Astrocyte (in vitro differentiated cells and primary cell): ENCODE results near the gene PDE8A. TPM values are rescaled to one million over a fixed set of nuclear protein-coding genes. Genes with fewer than 3 reads are reported as not detected.

Experiments
- DNase-seq: peaks from one replicate; pipeline ENCODE4 v3.0.0-alpha.2; 2010; ENCODE audit warnings: low read depth
- FAIRE-seq: peaks from 2 replicates; lab custom pipeline; 2011; peaks lifted over from hg19 to GRCh38; lab: Jason Lieb, UNC
- H2AFZ ChIP-seq: 2 replicates; pipeline ENCODE4 v1.6.0; 2012; ENCODE audit warnings: low read depth, low read length, inconsistent platforms
- H3K27ac ChIP-seq: 2 replicates; pipeline ENCODE4 v1.5.1; 2011; ENCODE audit warnings: low read depth, low read length, inconsistent platforms
- H3K27me3 ChIP-seq: 2 replicates; pipeline ENCODE4 v1.6.0; 2011; ENCODE audit warnings: low read length, inconsistent platforms; ENCODE audit not compliant: insufficient read depth
- H3K36me3 ChIP-seq: 2 replicates; pipeline ENCODE4 v1.5.1; 2011; ENCODE audit warnings: low read length, inconsistent platforms; ENCODE audit not compliant: insufficient read depth
- H3K4me1 ChIP-seq: 2 replicates; pipeline ENCODE4 v1.5.1; 2011; ENCODE audit warnings: low read length, inconsistent platforms; ENCODE audit not compliant: insufficient read depth
- H3K4me2 ChIP-seq: 2 replicates; pipeline ENCODE4 v1.6.0; 2012; ENCODE audit warnings: low read length, inconsistent platforms
- H3K4me3 ChIP-seq: 2 replicates; pipeline ENCODE4 v1.5.1; 2011; ENCODE audit warnings: low read depth, mild to moderate bottlenecking, low read length, inconsistent platforms; ENCODE audit not compliant: insufficient read depth
- H3K79me2 ChIP-seq: 2 replicates; pipeline ENCODE4 v1.6.0; 2012; ENCODE audit warnings: mild to moderate bottlenecking, low read length, inconsistent platforms; ENCODE audit not compliant: insufficient read depth
- H3K9ac ChIP-seq: 2 replicates; pipeline ENCODE4 v1.6.0; 2012; ENCODE audit warnings: mild to moderate bottlenecking, low read length, inconsistent platforms
- H3K9me3 ChIP-seq: 2 replicates; pipeline ENCODE4 v1.5.1; 2012; ENCODE audit warnings: low read depth, mild to moderate bottlenecking, low read length, inconsistent platforms; ENCODE audit not compliant: insufficient read depth
- H4K20me1 ChIP-seq: 2 replicates; pipeline ENCODE4 v1.6.0; 2012; ENCODE audit warnings: low read length, inconsistent platforms; ENCODE audit not compliant: insufficient read depth
- H3K27ac Mint-ChIP-seq: one replicate; pipeline ENCODE4 v1.8.0; 2021; ENCODE audit warnings: mild to moderate bottlenecking, mixed read lengths; ENCODE audit not compliant: unreplicated experiment
- H3K27me3 Mint-ChIP-seq: one replicate; pipeline ENCODE4 v1.8.0; 2021; ENCODE audit warnings: low read depth, mixed read lengths; ENCODE audit not compliant: unreplicated experiment
- H3K36me3 Mint-ChIP-seq: one replicate; pipeline ENCODE4 v1.8.0; 2021; ENCODE audit warnings: low read depth, mixed read lengths; ENCODE audit not compliant: unreplicated experiment
- H3K4me1 Mint-ChIP-seq: one replicate; pipeline ENCODE4 v1.8.0; 2021; ENCODE audit warnings: low read depth, mixed read lengths; ENCODE audit not compliant: unreplicated experiment
- H3K4me3 Mint-ChIP-seq: one replicate; pipeline ENCODE4 v1.8.0; 2021; ENCODE audit warnings: mild to moderate bottlenecking, moderate library complexity, mixed read lengths; ENCODE audit not compliant: unreplicated experiment
- H3K9me3 Mint-ChIP-seq: one replicate; pipeline ENCODE4 v1.8.0; 2021; ENCODE audit warnings: mild to moderate bottlenecking, mixed read lengths; ENCODE audit not compliant: unreplicated experiment
- EZH2 ChIP-seq: IDR thresholded peaks from 2 replicates; pipeline ENCODE4 v1.6.1; 2012; ENCODE audit warnings: mild to moderate bottlenecking, low read length, inconsistent platforms; ENCODE audit not compliant: insufficient read depth
- total RNA-seq: library from RNA; stranded (reverse); gene quantifications from 2 replicates; pipeline ENCODE4 v1.2.1, GENCODE V29; 2021
- TF ChIP-seq, protein P1 (sequence below): IDR thresholded peaks from 2 replicates; pipeline ENCODE4 v1.5.1; 2011; ENCODE audit warnings: low read depth, mild to moderate bottlenecking, inconsistent platforms, low read length, moderate library complexity; ENCODE audit not compliant: insufficient read depth

PDE8A gene
- total RNA-seq, 1 donor from 2014 or later: 18.0 TPM

DNA sequence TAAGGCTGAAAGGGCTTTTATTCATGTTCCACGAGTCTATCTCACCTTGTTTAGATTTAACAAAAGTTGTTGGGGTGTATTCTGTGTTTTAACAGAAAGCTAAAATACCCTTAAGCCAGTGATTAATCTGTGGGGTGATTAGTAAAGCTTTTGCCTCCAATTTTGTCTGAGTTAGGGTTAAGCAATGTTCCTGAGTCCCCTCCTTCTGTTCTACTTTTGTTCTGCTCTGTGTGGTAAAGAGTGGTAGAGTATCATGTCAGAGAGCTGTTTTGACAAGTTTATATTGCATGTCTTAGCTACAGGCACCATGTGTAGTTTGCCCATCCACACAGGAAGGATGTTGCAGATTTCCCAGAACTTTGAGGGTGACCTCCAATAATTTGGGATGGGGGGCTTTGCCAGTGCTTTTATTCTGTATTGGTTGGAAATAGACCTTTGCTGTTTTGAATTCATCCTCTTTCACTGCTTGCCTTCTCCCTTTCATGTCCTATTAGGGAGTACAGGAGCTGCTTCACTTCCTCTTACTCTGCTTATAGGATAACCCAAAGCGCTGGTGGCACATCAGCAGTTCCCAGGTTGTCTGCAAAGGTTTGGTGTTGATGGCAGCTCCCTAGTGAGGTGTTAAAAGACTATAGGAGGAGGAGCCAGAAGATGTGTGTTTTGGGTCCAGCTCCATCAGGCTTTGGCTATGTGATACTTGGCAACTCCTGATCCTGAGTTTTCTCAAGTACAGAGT lies 7.4 kb downstream of the PDE8A start:
- no peak overlapping the region for H3K27ac Mint-ChIP-seq
- peaks cover 9% of the 10 kb centered on the region for H3K4me1 Mint-ChIP-seq
- H3K36me3 Mint-ChIP-seq: peaks cover 2% of the 10 kb centered on the region
- no peaks in the 10 kb centered on the region for H3K27me3 Mint-ChIP-seq
- no peaks in the 10 kb centered on the region for H3K27me3 ChIP-seq
- H3K36me3 ChIP-seq: no peaks in the 10 kb centered on the region
- H2AFZ ChIP-seq: no peak overlapping the region
- no peak overlapping the region for H3K4me3 Mint-ChIP-seq
- H3K4me3 ChIP-seq: no peak overlapping the region
- H3K4me2 ChIP-seq: no peak overlapping the region
- no peaks in the 10 kb centered on the region for H3K9me3 Mint-ChIP-seq
- H3K4me1 ChIP-seq: peaks cover 3% of the 10 kb centered on the region
- FAIRE-seq (no peak), DNase-seq (no peak)
- H3K9me3 ChIP-seq: no peaks in the 10 kb centered on the region
- peaks cover 78% of the 10 kb centered on the region for H3K79me2 ChIP-seq
- peaks cover 75% of the 10 kb centered on the region for H4K20me1 ChIP-seq
- no peak for TF ChIP-seq EZH2
- TF ChIP-seq, protein P1, sequence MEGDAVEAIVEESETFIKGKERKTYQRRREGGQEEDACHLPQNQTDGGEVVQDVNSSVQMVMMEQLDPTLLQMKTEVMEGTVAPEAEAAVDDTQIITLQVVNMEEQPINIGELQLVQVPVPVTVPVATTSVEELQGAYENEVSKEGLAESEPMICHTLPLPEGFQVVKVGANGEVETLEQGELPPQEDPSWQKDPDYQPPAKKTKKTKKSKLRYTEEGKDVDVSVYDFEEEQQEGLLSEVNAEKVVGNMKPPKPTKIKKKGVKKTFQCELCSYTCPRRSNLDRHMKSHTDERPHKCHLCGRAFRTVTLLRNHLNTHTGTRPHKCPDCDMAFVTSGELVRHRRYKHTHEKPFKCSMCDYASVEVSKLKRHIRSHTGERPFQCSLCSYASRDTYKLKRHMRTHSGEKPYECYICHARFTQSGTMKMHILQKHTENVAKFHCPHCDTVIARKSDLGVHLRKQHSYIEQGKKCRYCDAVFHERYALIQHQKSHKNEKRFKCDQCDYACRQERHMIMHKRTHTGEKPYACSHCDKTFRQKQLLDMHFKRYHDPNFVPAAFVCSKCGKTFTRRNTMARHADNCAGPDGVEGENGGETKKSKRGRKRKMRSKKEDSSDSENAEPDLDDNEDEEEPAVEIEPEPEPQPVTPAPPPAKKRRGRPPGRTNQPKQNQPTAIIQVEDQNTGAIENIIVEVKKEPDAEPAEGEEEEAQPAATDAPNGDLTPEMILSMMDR: no peak
- H3K27ac ChIP-seq: no peak overlapping the region
- no peak overlapping the region for H3K9ac ChIP-seq

GRCh38 chr15:84990507-84990906 lies 8.9 kb downstream of the PDE8A start:
- no peak for DNase-seq
- H3K4me3 ChIP-seq: no peak overlapping the region
- Mint-ChIP-seq H3K27ac (no peak overlapping the region), H3K4me3 (no peak overlapping the region), H3K27me3 (no peaks in the 10 kb centered on the region), H3K4me1 (peaks cover 9% of the 10 kb centered on the region), H3K9me3 (no peaks in the 10 kb centered on the region), H3K36me3 (peaks cover 2% of the 10 kb centered on the region)
- H3K4me1 ChIP-seq: peaks cover 3% of the 10 kb centered on the region
- no peak overlapping the region for H3K9ac ChIP-seq
- no peaks in the 10 kb centered on the region for H3K36me3 ChIP-seq
- no peaks in the 10 kb centered on the region for H3K9me3 ChIP-seq
- H3K79me2 ChIP-seq: peaks cover 76% of the 10 kb centered on the region
- no peak for TF ChIP-seq EZH2
- H3K4me2 ChIP-seq: no peak overlapping the region
- H3K27ac ChIP-seq: no peak overlapping the region
- no peak overlapping the region for H2AFZ ChIP-seq
- no peaks in the 10 kb centered on the region for H3K27me3 ChIP-seq
- H4K20me1 ChIP-seq: peaks cover 72% of the 10 kb centered on the region
- FAIRE-seq: no peak

DNA sequence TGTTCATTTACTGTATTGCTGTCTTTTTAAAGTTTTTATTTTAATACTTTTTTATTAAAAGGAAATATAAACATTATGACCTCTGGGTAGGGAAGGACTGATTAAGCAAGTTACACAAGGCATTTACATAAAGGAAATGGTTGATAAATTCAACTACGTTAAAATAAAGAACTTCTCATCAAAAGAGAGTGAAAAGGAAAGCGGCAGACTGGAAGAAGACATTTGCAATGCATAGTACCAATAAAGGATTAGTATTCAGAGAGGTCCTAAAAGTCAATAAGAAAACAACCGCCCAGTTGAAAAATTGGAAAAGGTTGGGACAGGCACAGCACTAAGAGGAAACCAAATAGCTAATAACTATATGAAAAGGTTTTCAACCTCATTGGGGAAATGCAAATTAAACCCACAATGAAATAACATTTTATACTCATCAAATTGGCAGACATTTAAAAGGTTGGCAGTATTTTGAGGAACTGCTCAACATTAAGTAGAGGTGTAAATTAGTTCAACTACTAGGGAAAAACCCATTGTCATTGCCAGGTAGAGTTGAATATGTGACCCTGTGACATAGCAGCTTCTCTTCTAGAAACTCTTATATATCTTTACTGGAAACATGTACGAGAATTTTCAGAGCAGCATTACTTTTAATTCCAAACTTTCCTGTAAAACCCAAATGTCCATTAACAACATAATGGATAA lies 9.5 kb downstream of the PDE8A start:
- no peak for DNase-seq
- Mint-ChIP-seq H3K9me3 (no peaks in the 10 kb centered on the region), H3K27ac (no peak overlapping the region), H3K4me3 (no peak overlapping the region), H3K27me3 (no peaks in the 10 kb centered on the region), H3K4me1 (peaks cover 9% of the 10 kb centered on the region), H3K36me3 (peaks cover 2% of the 10 kb centered on the region)
- Histone ChIP-seq H3K4me1 (peaks cover 3% of the 10 kb centered on the region), H2AFZ (no peak overlapping the region), H3K79me2 (peaks cover 74% of the 10 kb centered on the region), H3K4me3 (no peak overlapping the region), H4K20me1 (peaks cover 67% of the 10 kb centered on the region), H3K9ac (no peak overlapping the region), H3K36me3 (no peaks in the 10 kb centered on the region), H3K9me3 (no peaks in the 10 kb centered on the region), H3K4me2 (no peak overlapping the region), H3K27ac (no peak overlapping the region), H3K27me3 (no peaks in the 10 kb centered on the region)
- FAIRE-seq: no peak
- TF ChIP-seq EZH2: no peak
- TF ChIP-seq, protein P1: no peak
